GM19463 (cell line): ENCODE data around the gene CD160.
"Not testable (repeated sequence)": the region's sequence is repeated elsewhere in the genome, so short reads cannot be mapped to it uniquely, and the experiment has no call there.

ENCODE experiments used
- ATAC-seq: cut with Tn5 transposase; IDR thresholded peaks from one replicate; pipeline ENCODE4 v1.9.1; 2021; ENCODE audit warnings: mild to moderate bottlenecking, moderate library complexity; ENCODE audit not compliant: unreplicated experiment

The CD160 gene

DNA sequence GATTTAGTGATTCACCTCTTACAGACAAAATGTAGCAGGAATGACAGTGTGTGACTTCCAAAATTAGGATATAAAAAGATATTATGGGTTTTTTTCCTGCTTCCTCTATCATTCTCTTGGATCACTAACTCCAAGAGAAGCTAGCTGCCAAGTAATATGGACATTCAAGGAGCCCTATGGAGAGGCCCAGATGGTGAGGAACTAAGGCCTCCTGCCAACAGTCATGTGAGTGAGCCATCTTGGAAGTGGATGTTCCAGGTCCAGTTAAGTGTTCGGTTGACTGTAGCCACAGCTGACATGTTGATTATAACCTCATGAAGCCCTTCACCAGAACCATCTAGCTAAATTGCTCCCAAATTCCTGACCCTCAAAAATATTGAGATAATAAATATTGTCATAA is 38.8 kb downstream of the CD160 start:
- ATAC-seq, result no peak

- ATAC-seq, result no peak
These were observed 39.3 kb downstream of the CD160 start for GRCh38 chr1:145758575-145758974.

DNA sequence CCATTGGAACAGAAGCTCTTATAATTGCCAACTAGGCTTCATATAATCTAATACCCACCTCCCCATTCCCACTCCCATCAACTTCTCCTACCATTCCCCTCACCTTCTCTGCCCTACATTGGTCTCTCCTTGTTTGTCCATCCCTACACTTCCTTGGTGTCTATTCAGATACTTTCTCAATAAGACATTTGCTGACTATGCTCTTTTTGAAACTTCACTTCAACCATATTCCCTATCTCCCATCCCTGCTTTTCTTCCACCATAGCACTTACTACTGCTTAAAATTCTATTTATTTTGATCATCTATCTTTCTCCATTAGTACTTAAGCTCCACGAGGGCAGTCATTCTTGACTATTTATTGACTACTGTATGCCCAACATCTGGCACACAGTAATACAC is 40.4 kb downstream of the CD160 start:
- ATAC-seq, result no peak

DNA sequence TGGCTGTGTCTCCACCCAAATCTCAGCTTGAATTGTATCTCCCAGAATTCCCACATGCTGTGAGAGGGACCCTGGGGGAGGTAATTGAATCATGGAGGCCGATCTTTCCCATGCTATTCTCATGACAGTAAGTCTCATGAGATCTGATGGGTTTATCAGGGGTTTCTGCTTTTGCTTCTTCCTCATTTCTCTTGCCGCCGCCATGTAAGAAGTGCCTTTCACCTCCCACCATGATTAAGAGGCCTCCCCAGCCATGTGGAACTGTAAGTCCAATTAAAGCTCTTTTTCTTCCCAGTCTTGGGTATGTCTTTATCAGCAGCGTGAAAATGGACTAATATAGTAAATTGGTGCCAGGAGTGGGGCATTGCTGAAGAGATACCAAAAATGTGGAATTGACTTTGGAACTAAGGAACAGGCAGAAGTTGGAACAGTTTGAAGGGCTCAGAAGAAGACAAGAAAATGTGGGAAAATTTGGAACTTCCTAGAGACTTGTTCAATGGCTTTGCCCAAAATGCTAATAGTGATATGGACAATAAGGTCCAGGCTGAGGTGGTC is 41.2 kb downstream of the CD160 start:
- not testable (repeated sequence) for ATAC-seq

- ATAC-seq, result not testable (repeated sequence)
These were observed 42.2 kb downstream of the CD160 start for GRCh38 chr1:145761498-145761897.

DNA sequence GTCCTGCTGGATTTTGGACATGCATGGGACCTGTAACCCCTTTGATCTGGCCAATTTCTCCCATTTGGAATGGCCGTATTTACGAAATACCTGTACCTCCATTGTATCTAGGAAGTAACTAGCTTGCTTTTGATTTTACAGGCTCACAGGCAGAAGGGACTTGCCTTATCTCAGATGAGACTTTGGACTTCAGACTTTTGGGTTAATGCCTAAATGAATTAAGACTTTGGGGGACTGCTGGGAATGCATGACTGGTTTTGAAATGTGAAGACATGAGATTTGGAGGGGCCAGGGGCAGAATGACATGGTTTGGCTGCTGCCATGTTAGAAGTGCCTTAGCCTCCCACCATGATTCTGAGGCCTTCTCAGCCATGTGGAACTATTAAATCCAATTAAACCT is 42.7 kb downstream of the CD160 start:
- ATAC-seq, result not testable (repeated sequence)

DNA sequence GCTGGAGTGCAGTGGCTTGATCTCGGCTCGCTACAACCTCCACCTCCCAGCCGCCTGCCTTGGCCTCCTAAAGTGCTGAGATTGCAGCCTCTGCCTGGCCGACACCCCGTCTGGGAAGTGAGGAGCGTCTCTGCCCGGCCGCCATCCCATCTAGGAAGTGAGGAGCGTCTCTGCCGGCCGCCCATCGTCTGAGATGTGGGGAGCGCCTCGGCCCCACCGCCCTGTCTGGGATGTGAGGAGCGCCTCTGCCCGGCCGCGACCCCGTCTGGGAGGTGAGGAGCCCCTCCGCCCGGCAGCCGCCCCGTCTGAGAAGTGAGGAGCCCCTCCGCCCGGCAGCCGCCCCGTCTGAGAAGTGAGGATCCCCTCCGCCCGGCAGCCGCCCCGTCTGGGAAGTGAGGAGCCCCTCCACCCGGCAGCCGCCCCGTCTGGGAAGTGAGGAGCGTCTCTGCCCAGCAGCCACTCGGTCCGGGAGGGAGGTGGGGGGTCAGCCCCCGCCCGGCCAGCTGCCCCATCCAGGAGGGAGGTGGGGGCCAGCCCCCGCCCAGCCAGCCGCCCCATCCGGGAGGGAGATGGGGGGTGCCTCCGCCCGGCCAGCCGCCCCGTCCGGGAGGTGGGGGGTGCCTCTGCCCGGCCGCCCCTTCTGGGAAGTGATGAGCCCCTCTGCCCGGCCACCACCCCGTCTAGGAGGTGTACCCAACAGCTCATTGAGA is 45.1 kb downstream of the CD160 start:
- not testable (repeated sequence) for ATAC-seq

- ATAC-seq, result not testable (repeated sequence)
These were observed 45.8 kb downstream of the CD160 start for GRCh38 chr1:145765127-145765526.

GRCh38 chr1:145765585-145766360 is 46.5 kb downstream of the CD160 start:
- ATAC-seq, result not testable (repeated sequence)

- ATAC-seq, result not testable (repeated sequence)
These were observed 47.6 kb downstream of the CD160 start for GRCh38 chr1:145766926-145767325.

GRCh38 chr1:145768004-145768403 is 48.7 kb downstream of the CD160 start:
- not testable (repeated sequence) for ATAC-seq

DNA sequence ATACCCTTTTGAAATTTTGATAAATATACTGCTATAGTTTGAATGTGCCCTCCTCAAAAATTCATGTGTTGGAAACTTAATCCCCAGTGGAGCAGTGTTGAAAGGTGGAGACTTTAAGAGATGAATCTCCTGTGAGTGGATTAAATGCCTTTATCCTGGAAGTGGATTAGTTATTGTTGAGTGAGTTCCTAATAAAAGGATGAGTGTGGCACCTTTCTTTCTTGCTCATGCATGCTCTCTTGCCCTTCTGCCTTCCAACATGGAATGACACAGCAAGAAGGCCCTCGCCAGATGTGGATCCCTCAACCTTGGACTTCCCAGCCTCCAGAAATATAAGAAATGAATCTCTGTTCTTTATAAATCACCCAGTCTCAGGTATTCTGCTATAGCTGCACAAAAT is 51.8 kb downstream of the CD160 start:
- ATAC-seq, result no peak

- no peak for ATAC-seq
These were observed 54.1 kb downstream of the CD160 start for GRCh38 chr1:145773423-145773822.

DNA sequence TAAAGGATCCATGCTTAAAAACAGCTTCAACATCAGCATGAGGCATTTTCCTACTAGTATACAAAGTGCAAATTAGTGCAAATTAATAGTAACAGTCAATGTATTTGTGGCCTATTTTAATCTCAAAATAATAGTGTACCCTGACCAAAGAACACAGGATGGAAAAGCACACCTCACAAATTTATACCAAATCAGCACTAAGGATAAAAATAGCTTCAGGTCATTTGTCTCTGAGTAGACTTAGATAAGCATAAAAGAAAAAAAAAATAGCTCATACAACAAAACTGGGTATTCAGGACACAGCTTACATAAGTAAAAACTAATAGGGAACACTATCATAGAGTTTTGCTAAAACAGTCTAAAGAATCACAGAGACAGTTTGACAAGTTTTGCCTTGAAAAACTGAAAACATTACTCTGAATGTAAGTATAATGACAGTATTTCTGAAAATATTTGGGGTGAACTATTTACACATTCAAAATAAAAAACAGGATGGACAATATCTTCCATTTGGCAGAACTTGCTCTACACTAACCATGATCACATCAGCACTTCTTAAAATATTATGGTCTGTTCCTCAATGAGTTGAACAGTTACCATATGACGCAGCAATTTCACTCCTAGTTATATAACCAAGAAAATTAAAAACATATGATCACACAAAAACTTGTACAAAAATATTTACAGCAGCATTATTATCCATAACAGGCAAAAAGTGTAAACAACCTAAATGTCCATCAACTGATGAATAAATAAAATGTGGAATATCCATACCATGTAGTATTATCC is 58.3 kb downstream of the CD160 start:
- no peak for ATAC-seq

- ATAC-seq, result no peak
These were observed 58.8 kb downstream of the CD160 start for GRCh38 chr1:145778146-145778540.

DNA sequence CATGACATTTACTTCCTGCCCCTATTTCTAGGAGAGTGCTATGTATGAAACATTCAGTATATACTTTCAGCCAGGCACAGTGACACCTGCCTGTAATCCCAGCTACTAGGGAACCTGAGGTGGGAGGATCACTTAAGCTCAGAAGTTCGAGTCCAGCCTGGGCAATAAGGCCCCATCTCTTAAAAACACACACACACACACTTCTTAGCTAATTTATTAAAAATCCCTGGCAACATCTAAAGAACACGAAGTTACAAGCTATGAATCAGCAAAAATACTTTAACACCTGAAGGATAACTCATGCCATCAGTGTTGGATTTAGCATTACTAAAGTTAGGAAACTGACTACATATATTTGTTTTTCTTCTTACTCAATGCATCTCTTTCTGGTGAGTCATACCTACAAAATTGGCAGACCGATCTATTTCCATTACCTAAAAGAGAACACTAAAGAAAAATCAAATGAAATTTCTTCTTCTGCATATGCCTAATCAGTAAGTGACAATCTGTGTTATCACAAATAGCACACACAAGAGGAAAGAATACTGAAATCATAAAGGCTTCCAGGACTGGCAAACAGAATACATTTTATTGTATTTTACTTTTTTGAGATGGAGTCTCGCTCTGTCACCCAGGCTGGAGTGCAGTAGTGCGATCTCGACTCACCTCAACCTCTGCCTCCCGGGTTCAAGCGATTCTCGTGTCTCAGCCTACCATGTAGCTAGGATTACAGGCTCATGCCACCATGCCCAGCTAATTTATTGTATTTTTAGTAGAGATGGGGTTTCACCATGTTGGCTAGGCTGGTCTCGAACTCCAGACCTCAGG is 63.2 kb downstream of the CD160 start:
- no peak for ATAC-seq

DNA sequence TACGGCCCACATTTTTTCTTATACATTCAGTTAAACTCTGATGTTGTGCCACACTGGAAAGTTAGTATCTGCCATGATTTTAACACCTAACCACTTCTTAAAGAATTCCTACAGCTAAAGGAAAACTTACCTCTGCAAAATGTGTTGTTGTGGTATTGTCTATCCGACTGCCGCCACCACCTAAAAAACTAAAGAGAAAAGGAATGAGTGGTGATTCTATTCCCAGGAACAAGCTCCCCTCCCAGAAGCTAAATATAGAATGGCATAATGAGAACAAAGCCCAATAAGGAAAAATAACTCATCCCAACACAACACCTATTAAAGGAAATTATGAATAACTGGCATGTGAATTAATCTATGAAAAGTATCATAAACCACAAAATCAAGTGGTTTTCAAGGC is 65.1 kb downstream of the CD160 start:
- ATAC-seq, result no peak

GRCh38 chr1:145785547-145785946 is 66.2 kb downstream of the CD160 start:
- ATAC-seq, result peak; percentile 50

DNA sequence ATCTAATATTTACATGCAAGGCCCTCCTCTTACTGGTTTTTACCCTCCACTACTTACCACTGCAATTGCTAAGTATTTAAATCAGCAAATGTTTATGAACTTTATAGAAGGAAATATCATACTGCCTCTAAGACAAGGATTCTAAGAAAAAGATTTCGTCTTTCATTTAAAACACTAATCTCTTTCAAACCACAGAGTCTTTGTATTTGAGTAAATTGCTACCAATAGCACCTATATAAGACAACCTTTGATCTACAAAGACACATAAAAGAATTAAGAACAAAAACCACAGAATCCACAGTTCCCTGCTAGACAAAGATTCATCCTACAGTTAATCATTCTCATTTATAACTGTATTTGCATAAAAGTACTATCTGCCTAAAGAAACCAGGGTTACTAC is 67.0 kb downstream of the CD160 start:
- no peak for ATAC-seq

DNA sequence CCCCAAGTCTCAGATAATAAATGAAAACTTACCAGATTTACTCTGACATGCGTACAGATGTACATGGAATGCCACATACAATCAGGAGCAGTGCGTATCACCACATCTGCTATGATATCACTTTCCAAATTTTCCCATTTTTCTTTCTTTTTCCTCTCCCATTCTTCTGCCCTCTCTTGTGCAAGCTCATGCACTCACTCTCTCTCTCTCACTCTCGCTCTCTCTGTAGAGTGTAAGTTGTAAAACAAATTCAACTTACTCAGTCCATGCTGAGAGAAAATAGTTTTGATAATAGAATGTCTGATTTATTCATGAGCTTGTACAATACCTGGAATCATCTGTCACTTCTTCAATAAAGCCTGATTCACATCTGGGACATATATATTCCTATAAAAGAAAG is 69.3 kb downstream of the CD160 start:
- ATAC-seq, result no peak
